OCI-LY1 (cell line): Measurements from ENCODE around the gene KRT2.

ENCODE experiments used
- H2AFZ ChIP-seq: fragments of 200-600 bp; sonication (generic), shearing (Covaris generic); 2 replicates; pipeline ENCODE4 v1.6.0; 2014; ENCODE audit warnings: antibody characterized with exemption, mild to moderate bottlenecking, low read length
- H3F3A ChIP-seq: fragments of 200-600 bp; sonication (generic), shearing (Covaris generic); 2 replicates; pipeline ENCODE4 v1.6.0; 2014; ENCODE audit warnings: mild to moderate bottlenecking, antibody characterized with exemption, low read length, moderate library complexity; ENCODE audit not compliant: insufficient read depth
- H3K27ac ChIP-seq: fragments of 200-600 bp; sonication (generic); 2 replicates; pipeline ENCODE4 v1.5.1; 2014; ENCODE audit warnings: low read length, mixed run types, mild to moderate bottlenecking, low read depth; ENCODE audit not compliant: poor library complexity, severe bottlenecking
- H3K27me3 ChIP-seq: fragments of 200-600 bp; sonication (generic); 2 replicates; pipeline ENCODE4 v1.6.0; 2014; ENCODE audit warnings: antibody characterized with exemption, mild to moderate bottlenecking, low read length, moderate library complexity; ENCODE audit not compliant: insufficient read depth
- H3K36me3 ChIP-seq: fragments of 200-600 bp; sonication (generic); 2 replicates; pipeline ENCODE4 v1.6.1; 2014; ENCODE audit warnings: mild to moderate bottlenecking, antibody characterized with exemption, low read length, moderate library complexity, mixed read lengths; ENCODE audit not compliant: insufficient read depth
- H3K4me1 ChIP-seq: fragments of 200-600 bp; sonication (generic); 2 replicates; pipeline ENCODE4 v1.5.1; 2014; ENCODE audit warnings: mild to moderate bottlenecking, low read length, moderate library complexity; ENCODE audit not compliant: insufficient read depth, severe bottlenecking
- H3K4me2 ChIP-seq: fragments of 200-600 bp; sonication (generic), shearing (Covaris generic); 2 replicates; pipeline ENCODE4 v1.6.1; 2014; ENCODE audit warnings: low read length
- H3K4me3 ChIP-seq: fragments of 200-600 bp; sonication (generic); 2 replicates; pipeline ENCODE4 v1.5.1; 2014; ENCODE audit warnings: low read length, low read depth, mild to moderate bottlenecking, mixed read lengths; ENCODE audit not compliant: poor library complexity, severe bottlenecking
- H3K79me2 ChIP-seq: fragments of 200-600 bp; shearing (Covaris generic); 2 replicates; pipeline ENCODE4 v1.6.1; 2016; ENCODE audit warnings: mixed run types, low read length, mixed read lengths; ENCODE audit not compliant: insufficient read depth
- H3K9ac ChIP-seq: fragments of 200-600 bp; sonication (generic), shearing (Covaris generic); 2 replicates; pipeline ENCODE4 v1.6.1; 2014; ENCODE audit warnings: mild to moderate bottlenecking, low read length, mixed read lengths
- H3K9me2 ChIP-seq: fragments of 200-600 bp; sonication (generic), shearing (Covaris generic); 2 replicates; pipeline ENCODE4 v1.6.1; 2014; ENCODE audit warnings: low read depth, mild to moderate bottlenecking, low read length, mixed read lengths
- H3K9me3 ChIP-seq: fragments of 200-600 bp; shearing (Covaris generic); 2 replicates; pipeline ENCODE4 v1.6.1; 2014; ENCODE audit warnings: low read length, mixed read lengths
- H4K20me1 ChIP-seq: fragments of 200-600 bp; sonication (generic), shearing (Covaris generic); 2 replicates; pipeline ENCODE4 v1.6.0; 2016; ENCODE audit warnings: mild to moderate bottlenecking, low read length; ENCODE audit not compliant: insufficient read depth
- CTCF ChIP-seq: fragments of 200-600 bp; sonication (generic), shearing (Covaris generic); IDR thresholded peaks from 2 replicates; pipeline ENCODE4 v1.5.1; 2017; ENCODE audit warnings: mild to moderate bottlenecking, antibody characterized with exemption, low read length, moderate library complexity, mixed read lengths
- EZH2 ChIP-seq: fragments of 200-600 bp; sonication (generic), shearing (Covaris generic); IDR thresholded peaks from 2 replicates; pipeline ENCODE4 v1.8.0; 2017; ENCODE audit warnings: borderline replicate concordance, mixed run types, mild to moderate bottlenecking, antibody characterized with exemption, low read length, moderate library complexity, mixed read lengths

Gene KRT2

GRCh38 chr12:52645120-52645761, 6.8 kb downstream of the KRT2 start:
- Histone ChIP-seq H3K36me3 (no peaks in the 10 kb centered on the region), H3F3A (no peaks in the 10 kb centered on the region), H3K4me2 (no peak overlapping the region), H3K27ac (no peak overlapping the region), H3K4me3 (no peak overlapping the region), H3K9me3 (no peaks in the 10 kb centered on the region), H3K9ac (no peak overlapping the region), H3K4me1 (no peaks in the 10 kb centered on the region), H4K20me1 (no peaks in the 10 kb centered on the region), H2AFZ (no peak overlapping the region), H3K27me3 (no peaks in the 10 kb centered on the region; the same call in 1 of the 2 replicates), H3K9me2 (no peaks in the 10 kb centered on the region), H3K79me2 (no peaks in the 10 kb centered on the region)
- TF ChIP-seq CTCF: no peak
- no peak for TF ChIP-seq EZH2

GRCh38 chr12:52644078-52644415, 8.0 kb downstream of the KRT2 start:
- Histone ChIP-seq H3K27me3 (no peaks in the 10 kb centered on the region), H3K9ac (no peak overlapping the region), H3K4me3 (no peak overlapping the region), H2AFZ (no peak overlapping the region), H3K9me3 (no peaks in the 10 kb centered on the region), H3F3A (no peaks in the 10 kb centered on the region), H3K9me2 (no peaks in the 10 kb centered on the region), H3K4me2 (no peak overlapping the region), H3K27ac (no peak overlapping the region), H3K79me2 (no peaks in the 10 kb centered on the region), H3K36me3 (no peaks in the 10 kb centered on the region), H3K4me1 (no peaks in the 10 kb centered on the region), H4K20me1 (no peaks in the 10 kb centered on the region)
- TF ChIP-seq EZH2 (no peak), CTCF (no peak)

GRCh38 chr12:52643233-52644077, 8.6 kb downstream of the KRT2 start:
- Histone ChIP-seq H3K79me2 (no peaks in the 10 kb centered on the region), H3F3A (no peaks in the 10 kb centered on the region), H2AFZ (no peak overlapping the region), H3K4me2 (no peak overlapping the region), H3K9me3 (no peaks in the 10 kb centered on the region), H4K20me1 (no peaks in the 10 kb centered on the region), H3K27ac (no peak overlapping the region), H3K36me3 (no peaks in the 10 kb centered on the region), H3K9ac (no peak overlapping the region), H3K4me1 (no peaks in the 10 kb centered on the region), H3K27me3 (no peaks in the 10 kb centered on the region), H3K9me2 (no peaks in the 10 kb centered on the region), H3K4me3 (no peak overlapping the region)
- TF ChIP-seq CTCF (no peak), EZH2 (no peak)
